ENCODE data around the gene BBOX1. TPM values are rescaled to one million over a fixed set of nuclear protein-coding genes. Genes with fewer than 3 reads are reported as not detected.

The BBOX1 gene
- total RNA-seq, 4 donors from 2014 or later: 0.55 TPM; not detected in 3

GRCh38 chr11:27148506-27148905, 107.9 kb downstream of the BBOX1 start:
- Histone ChIP-seq H3K36me3 (no peaks in the 10 kb centered on the region), H3K4me3 (no peak overlapping the region), H3K9me3 (no peaks in the 10 kb centered on the region), H3K27ac (no peak overlapping the region), H3K4me1 (no peaks in the 10 kb centered on the region), H3K27me3 (no peaks in the 10 kb centered on the region)
- DNase-seq: no peak
- TF ChIP-seq, protein P1, sequence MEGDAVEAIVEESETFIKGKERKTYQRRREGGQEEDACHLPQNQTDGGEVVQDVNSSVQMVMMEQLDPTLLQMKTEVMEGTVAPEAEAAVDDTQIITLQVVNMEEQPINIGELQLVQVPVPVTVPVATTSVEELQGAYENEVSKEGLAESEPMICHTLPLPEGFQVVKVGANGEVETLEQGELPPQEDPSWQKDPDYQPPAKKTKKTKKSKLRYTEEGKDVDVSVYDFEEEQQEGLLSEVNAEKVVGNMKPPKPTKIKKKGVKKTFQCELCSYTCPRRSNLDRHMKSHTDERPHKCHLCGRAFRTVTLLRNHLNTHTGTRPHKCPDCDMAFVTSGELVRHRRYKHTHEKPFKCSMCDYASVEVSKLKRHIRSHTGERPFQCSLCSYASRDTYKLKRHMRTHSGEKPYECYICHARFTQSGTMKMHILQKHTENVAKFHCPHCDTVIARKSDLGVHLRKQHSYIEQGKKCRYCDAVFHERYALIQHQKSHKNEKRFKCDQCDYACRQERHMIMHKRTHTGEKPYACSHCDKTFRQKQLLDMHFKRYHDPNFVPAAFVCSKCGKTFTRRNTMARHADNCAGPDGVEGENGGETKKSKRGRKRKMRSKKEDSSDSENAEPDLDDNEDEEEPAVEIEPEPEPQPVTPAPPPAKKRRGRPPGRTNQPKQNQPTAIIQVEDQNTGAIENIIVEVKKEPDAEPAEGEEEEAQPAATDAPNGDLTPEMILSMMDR (IDR thresholded peaks at IDR 0.05): no peak
- no peak for TF ChIP-seq POLR2A (IDR thresholded peaks at IDR 0.05)
- intact Hi-C loops (cut with DNase I; ENCODE audit: low total_unique reads): no loop called here

DNA sequence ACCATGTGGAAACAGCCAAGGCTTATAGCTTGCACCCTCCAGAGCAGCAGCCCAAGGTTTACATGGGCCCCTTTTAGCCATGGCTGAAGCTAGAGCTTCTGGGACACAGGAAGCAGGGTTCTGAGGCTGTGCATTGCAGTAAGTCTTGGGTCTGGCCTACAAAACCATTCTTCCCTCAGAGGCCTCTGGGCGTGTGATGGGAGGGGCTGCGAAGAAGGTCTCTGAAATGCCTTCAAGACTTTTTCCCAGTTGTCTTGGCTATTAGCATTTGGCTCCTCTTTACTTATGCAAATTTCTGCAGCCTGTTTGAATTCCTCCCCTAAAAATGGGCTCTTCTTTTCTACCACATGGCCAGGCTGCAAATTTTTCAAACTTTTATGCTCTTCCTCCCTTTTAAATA, 109.5 kb downstream of the BBOX1 start:
- no peaks in the 10 kb centered on the region for H3K36me3 ChIP-seq
- no peaks in the 10 kb centered on the region for H3K27me3 ChIP-seq
- intact Hi-C loops (cut with DNase I; ENCODE audit: low total_unique reads): loop anchor here (10.0 kb wide), 1 partner anchor 395 kb away; no protein-coding TSS in a partner anchor
- no peaks in the 10 kb centered on the region for H3K4me1 ChIP-seq
- H3K27ac ChIP-seq: no peak overlapping the region
- DNase-seq: no peak
- no peaks in the 10 kb centered on the region for H3K9me3 ChIP-seq
- no peak for TF ChIP-seq POLR2A (IDR thresholded peaks at IDR 0.05)
- TF ChIP-seq, protein P1 (IDR thresholded peaks at IDR 0.05): no peak
- H3K4me3 ChIP-seq: no peak overlapping the region

GRCh38 chr11:27153136-27153535, 112.5 kb downstream of the BBOX1 start:
- DNase-seq: no peak
- no peaks in the 10 kb centered on the region for H3K4me1 ChIP-seq
- H3K4me3 ChIP-seq: no peak overlapping the region
- TF ChIP-seq, protein P1 (IDR thresholded peaks at IDR 0.05): no peak
- TF ChIP-seq POLR2A (IDR thresholded peaks at IDR 0.05): no peak
- H3K27me3 ChIP-seq: no peaks in the 10 kb centered on the region
- no peaks in the 10 kb centered on the region for H3K36me3 ChIP-seq
- H3K9me3 ChIP-seq: no peaks in the 10 kb centered on the region
- no peak overlapping the region for H3K27ac ChIP-seq
- intact Hi-C loops (cut with DNase I; ENCODE audit: low total_unique reads): loop anchor here (10.0 kb wide), 1 partner anchor 398 kb away; no protein-coding TSS in a partner anchor

GRCh38 chr11:27158456-27159334, 118.1 kb downstream of the BBOX1 start:
- peak; percentile 58 to 61 for DNase-seq
- TF ChIP-seq POLR2A (IDR thresholded peaks at IDR 0.05): no peak
- TF ChIP-seq, protein P1 (IDR thresholded peaks at IDR 0.05): peak; percentile 79 to 91 (median 82)
- H3K9me3 ChIP-seq: no peaks in the 10 kb centered on the region
- no peaks in the 10 kb centered on the region for H3K36me3 ChIP-seq
- H3K4me3 ChIP-seq: no peak overlapping the region
- intact Hi-C loops (cut with DNase I; ENCODE audit: low total_unique reads): loop anchor here (10.0 kb wide), 1 partner anchor 404 kb away; no protein-coding TSS in a partner anchor
- H3K27ac ChIP-seq: no peak overlapping the region
- no peaks in the 10 kb centered on the region for H3K4me1 ChIP-seq
- H3K27me3 ChIP-seq: no peaks in the 10 kb centered on the region

DNA sequence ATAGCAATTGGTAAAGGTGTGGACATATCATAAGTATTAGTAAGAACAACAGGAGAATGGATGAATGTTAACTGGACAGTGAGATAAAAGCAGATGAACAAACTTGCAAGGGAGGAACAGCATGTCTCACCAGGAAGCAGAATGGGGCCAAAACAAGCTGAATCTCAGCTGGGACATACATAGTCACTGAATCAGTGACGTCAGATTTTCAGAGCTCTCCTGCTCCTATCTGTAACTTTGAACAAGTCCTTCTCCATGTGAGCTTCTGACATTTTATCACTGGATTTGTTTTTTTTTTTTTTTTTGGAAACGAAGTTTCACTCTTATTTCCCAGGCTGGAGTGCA, 118.7 kb downstream of the BBOX1 start:
- no peaks in the 10 kb centered on the region for H3K9me3 ChIP-seq
- no peak for DNase-seq
- intact Hi-C loops (cut with DNase I; ENCODE audit: low total_unique reads): loop anchor here (10.0 kb wide), 1 partner anchor 405 kb away; no protein-coding TSS in a partner anchor
- no peak for TF ChIP-seq POLR2A (IDR thresholded peaks at IDR 0.05)
- TF ChIP-seq, protein P1 (IDR thresholded peaks at IDR 0.05): no peak
- no peak overlapping the region for H3K4me3 ChIP-seq
- H3K27ac ChIP-seq: no peak overlapping the region
- no peaks in the 10 kb centered on the region for H3K36me3 ChIP-seq
- no peaks in the 10 kb centered on the region for H3K27me3 ChIP-seq
- H3K4me1 ChIP-seq: no peaks in the 10 kb centered on the region
